K562 (cell line): Measurements from ENCODE around the gene PSPH. TPM values are rescaled to one million over a fixed set of nuclear protein-coding genes. Genes with fewer than 3 reads are reported as not detected.

Experiments
- ARID2 ChIP-seq: fragments of 450-650 bp; IDR thresholded peaks from 2 replicates; pipeline ENCODE4 v1.6.1; 2017; ENCODE audit warnings: antibody characterized with exemption, mild to moderate bottlenecking
- BACH1 ChIP-seq: fragments of 200-800 bp; sonication (Bioruptor generic); IDR thresholded peaks from 2 replicates; pipeline ENCODE4 v1.6.1; 2016; ENCODE audit warnings: missing genetic modification characterization, missing compliant biosample characterization
- CREB3L1 ChIP-seq: fragments of 450-650 bp; IDR thresholded peaks from 2 replicates; pipeline ENCODE4 v1.6.1; 2014; ENCODE audit warnings: low read depth, mild to moderate bottlenecking, moderate library complexity, borderline replicate concordance
- FOS ChIP-seq: IDR thresholded peaks from 3 replicates; pipeline ENCODE4 v1.6.1; 2011; ENCODE audit not compliant: insufficient read length; ENCODE audit errors: extremely low read depth
- HDAC8 ChIP-seq: fragments of 450-650 bp; IDR thresholded peaks from 2 replicates; pipeline ENCODE4 v1.6.1; 2016; ENCODE audit warnings: mild to moderate bottlenecking, missing genetic modification characterization, moderate library complexity, missing compliant biosample characterization
- HOMEZ ChIP-seq: fragments of 250-450 bp; sonication (Bioruptor Pico); IDR thresholded peaks from 2 replicates; pipeline ENCODE4 v1.4.0; 2020; ENCODE audit warnings: mild to moderate bottlenecking, moderate library complexity
- ID3 ChIP-seq, 2 experiments: fragments of 250-450 bp in 1 of 2; fragments of 450-650 bp in 1 of 2; sonication (Bioruptor Pico) in 1 of 2; IDR thresholded peaks; 2 replicates each; pipeline versions ENCODE4 v1.6.1 to v1.8.0; 2016 to 2021; ENCODE audit warnings: mild to moderate bottlenecking in 2 of 2, moderate library complexity in 2 of 2, missing compliant biosample characterization in 1 of 2, missing genetic modification characterization in 1 of 2
- LCOR ChIP-seq: sonication (generic); formaldehyde crosslinking; IDR thresholded peaks from 2 replicates; pipeline ENCODE4 v1.8.0; 2022; ENCODE audit warnings: mild to moderate bottlenecking, missing genetic modification reagents
- NEUROD1 ChIP-seq: fragments of 150-350 bp; IDR thresholded peaks from 2 replicates; pipeline ENCODE4 v1.6.1; 2014; ENCODE audit warnings: borderline replicate concordance, low read length, low read depth; ENCODE audit not compliant: partially characterized antibody
- NR3C1 ChIP-seq: sonication (generic); formaldehyde crosslinking; IDR thresholded peaks from 2 replicates; pipeline ENCODE4 v1.8.1; 2022; ENCODE audit warnings: missing genetic modification reagents
- PTBP1 ChIP-seq: fragments of 200-400 bp; formaldehyde crosslinking; IDR thresholded peaks from 2 replicates; pipeline ENCODE4 v1.6.1; 2017; ENCODE audit warnings: low read depth, low read length
- PTRF ChIP-seq: fragments of 450-650 bp; IDR thresholded peaks from 2 replicates; pipeline ENCODE4 v1.6.1; 2016; ENCODE audit warnings: mild to moderate bottlenecking, missing genetic modification characterization, missing compliant biosample characterization
- PYGO2 ChIP-seq: fragments of 450-650 bp; IDR thresholded peaks from 2 replicates; pipeline ENCODE4 v1.6.1; 2016; ENCODE audit warnings: mild to moderate bottlenecking, missing genetic modification characterization, moderate library complexity, missing compliant biosample characterization
- SOX6 ChIP-seq: fragments of 450-650 bp; IDR thresholded peaks from 2 replicates; pipeline ENCODE4 v1.6.1; 2014; ENCODE audit warnings: mild to moderate bottlenecking
- SUPT5H ChIP-seq: fragments of 450-650 bp; IDR thresholded peaks from 2 replicates; pipeline ENCODE4 v1.6.1; 2016
- ZBTB1 ChIP-seq: sonication (generic); formaldehyde crosslinking; IDR thresholded peaks from 2 replicates; pipeline ENCODE4 v1.8.1; 2023; ENCODE audit warnings: missing genetic modification reagents, low read depth, mild to moderate bottlenecking, borderline replicate concordance
- ZBTB34 ChIP-seq: fragments of 250-450 bp; sonication (Bioruptor Pico); IDR thresholded peaks from 2 replicates; pipeline ENCODE4 v1.8.0; 2021; ENCODE audit warnings: mild to moderate bottlenecking, moderate library complexity
- ZHX1 ChIP-seq: fragments of 150-350 bp; conservative IDR thresholded peaks from 2 replicates; pipeline ENCODE4 v1.6.1; 2014; ENCODE audit warnings: low read length
- ZNF282 ChIP-seq: sonication (generic); formaldehyde crosslinking; IDR thresholded peaks from 2 replicates; pipeline ENCODE4 v1.8.1; 2023; ENCODE audit warnings: missing genetic modification reagents
- ZNF668 ChIP-seq: fragments of 250-450 bp; sonication (Bioruptor Pico); IDR thresholded peaks from 2 replicates; pipeline ENCODE4 v1.8.0; 2022; ENCODE audit warnings: mild to moderate bottlenecking, inconsistent platforms
- polyA plus RNA-seq, 8 experiments: library from polyadenylated mRNA; depleted of rRNA in 4 of 8; stranded (reverse) in 5 of 8; unstranded in 3 of 8; fragments of >200 nt; fragmentation: Nextera tagmentation in 2 of 8; fragmentation: Illumina TruSeq in 1 of 8; extraction: Ambion mirVana in 2 of 8; extraction: Trizol in 1 of 8; gene quantifications; 2 replicates each; pipeline versions ENCODE4 v1.2.1 to v1.2.3, GENCODE V29; 2011 to 2014; ENCODE audit warnings: inconsistent platforms in 1 of 8, missing spikeins in 1 of 8
- total RNA-seq, 7 experiments: library from RNA; depleted of rRNA in 6 of 7; stranded (reverse); fragments of >200 nt in 6 of 7; fragmentation: Illumina TruSeq in 2 of 7; extraction: Trizol in 2 of 7; gene quantifications; 2 replicates each; pipeline versions ENCODE4 v1.2.1 to v1.2.3, GENCODE V29; 2011 to 2021; ENCODE audit warnings: low replicate concordance in 1 of 7

The PSPH gene
- total and polyA plus RNA-seq, 9 of the 15 experiments (the other 6 are each of a cell fraction or from before 2014, with no cell fraction given): 6.3 to 46.8 (median 20.2) TPM

GRCh38 chr7:56051339-56052191 is at the start of gene PSPH, which contains the start of gene CCT6A (continued):
- no peak for TF ChIP-seq PTBP1
- no peak for TF ChIP-seq HOMEZ (CRISPR knock-in tag)
- TF ChIP-seq CREB3L1: peak; percentile 64; the same call in 1 of the 2 replicates
- TF ChIP-seq LCOR (CRISPR knock-in tag): peak; percentile 81; the same call in 1 of the 2 replicates
- no peak for TF ChIP-seq BACH1 (tag)
- peak; percentile 81 for TF ChIP-seq NEUROD1
- no peak for TF ChIP-seq PTRF (tag)
- no peak for TF ChIP-seq PYGO2
- TF ChIP-seq SOX6: peak; percentile 37; the same call in 1 of the 2 replicates
- no peak for TF ChIP-seq ZBTB34 (CRISPR knock-in tag)
- TF ChIP-seq ZBTB1 (CRISPR knock-in tag): no peak; the same call in 1 of the 2 replicates
- peak; percentile 89 for TF ChIP-seq FOS
- TF ChIP-seq ZHX1: no peak
- TF ChIP-seq HDAC8: peak; percentile 58; the same call in 1 of the 2 replicates
- peak; percentile 89 for TF ChIP-seq SUPT5H
- no peak for TF ChIP-seq ZNF668
- no peak for TF ChIP-seq NR3C1 (CRISPR knock-in tag)
- TF ChIP-seq ID3 (CRISPR knock-in tag; IDR thresholded peaks at IDR 0.05): no peak
- peak; percentile 53; the same call in 1 of the 2 replicates for TF ChIP-seq ID3 (tag; IDR thresholded peaks at IDR 0.05)
- TF ChIP-seq ZNF282: no peak
- TF ChIP-seq ARID2: no peak
